Embryonic facial prominence (tissue), 1 donor: ENCODE results near the gene SDF2L1.
"Not testable (repeated sequence)": the region's sequence is repeated elsewhere in the genome, so short reads cannot be mapped to it uniquely, and the experiment has no call there.

ENCODE experiments used
- DNase-seq: peaks from one replicate; pipeline ENCODE4 v3.0.0-alpha.2; 2016; ENCODE audit errors: extremely low spot score

The SDF2L1 gene

GRCh38 chr22:21661991-21662390 is 19.9 kb downstream of the SDF2L1 start:
- DNase-seq, result no peak

- DNase-seq, result no peak
These were observed 21.6 kb downstream of the SDF2L1 start for GRCh38 chr22:21663738-21664137.

- DNase-seq, result no peak
These were observed 23.1 kb downstream of the SDF2L1 start for GRCh38 chr22:21665047-21665851.

- no peak for DNase-seq
These were observed 24.7 kb downstream of the SDF2L1 start for GRCh38 chr22:21666786-21667185.

GRCh38 chr22:21669026-21669425 is 26.9 kb downstream of the SDF2L1 start:
- no peak for DNase-seq

DNA sequence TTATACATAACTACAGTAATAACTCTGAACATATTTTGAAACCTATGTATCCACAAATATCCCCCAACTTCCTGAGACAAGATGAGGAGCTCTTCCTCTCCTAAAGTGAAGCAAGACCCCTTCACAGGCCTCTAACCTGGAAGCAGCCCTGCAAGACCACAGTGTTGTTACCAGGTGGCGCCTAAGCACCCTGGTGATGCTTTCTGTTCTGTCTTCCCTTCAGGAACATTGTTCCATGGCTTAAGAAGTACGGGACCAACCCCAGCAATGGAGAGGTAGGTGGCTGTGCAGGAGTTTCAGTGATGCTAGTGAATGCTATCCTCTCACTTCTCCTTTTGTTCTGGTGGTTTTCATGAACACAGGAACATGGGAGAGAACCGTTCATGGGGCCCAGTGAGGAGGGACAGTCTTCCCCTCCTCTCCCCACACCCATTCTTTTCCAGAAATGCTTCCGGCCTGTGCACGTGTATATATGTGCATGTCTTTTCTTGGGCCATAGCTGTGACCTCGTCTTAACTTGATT is 30.1 kb downstream of the SDF2L1 start:
- DNase-seq, result no peak

DNA sequence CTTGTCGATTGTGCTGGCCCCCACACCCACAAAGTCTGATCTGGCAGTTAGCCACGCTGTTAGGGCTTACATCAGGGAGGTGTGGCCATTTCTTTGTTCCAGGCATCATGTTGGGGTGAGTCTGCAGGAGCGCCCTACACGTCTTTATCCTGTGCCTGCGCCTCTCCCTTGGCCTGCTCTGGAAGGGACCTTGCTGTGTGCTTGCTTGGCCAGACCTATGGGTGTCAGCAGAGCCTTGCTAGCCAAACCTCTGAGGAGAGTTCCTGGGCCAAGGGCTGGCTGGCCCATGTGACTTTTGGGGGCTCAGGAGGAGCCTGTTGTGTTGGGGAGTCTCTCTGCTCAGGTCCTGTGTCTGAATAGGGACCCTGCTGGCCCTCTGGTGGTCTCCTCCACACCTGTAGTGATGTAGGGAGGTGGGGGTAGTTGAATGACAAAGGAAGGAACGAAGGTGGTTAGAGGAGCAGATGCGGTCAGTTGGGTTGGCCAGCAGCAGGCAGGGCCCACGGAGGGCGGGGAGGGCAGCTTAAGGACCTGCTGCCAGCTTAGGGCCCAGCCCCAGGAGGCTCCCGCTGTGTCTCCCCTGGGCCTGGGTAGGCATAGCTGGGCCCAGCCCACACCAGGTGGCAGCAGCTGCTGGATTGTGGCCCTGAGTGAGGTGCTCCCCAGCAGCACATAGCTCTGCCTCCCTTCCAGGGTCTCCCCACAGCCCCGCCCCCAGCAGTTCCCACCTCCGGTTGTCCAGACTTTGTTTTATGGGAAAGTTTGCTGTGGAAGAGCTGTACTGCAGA is 31.6 kb downstream of the SDF2L1 start:
- no peak for DNase-seq

- no peak for DNase-seq
These were observed 32.6 kb downstream of the SDF2L1 start for GRCh38 chr22:21674638-21675245.

- DNase-seq, result no peak
These were observed 35.7 kb downstream of the SDF2L1 start for GRCh38 chr22:21677606-21678443.

DNA sequence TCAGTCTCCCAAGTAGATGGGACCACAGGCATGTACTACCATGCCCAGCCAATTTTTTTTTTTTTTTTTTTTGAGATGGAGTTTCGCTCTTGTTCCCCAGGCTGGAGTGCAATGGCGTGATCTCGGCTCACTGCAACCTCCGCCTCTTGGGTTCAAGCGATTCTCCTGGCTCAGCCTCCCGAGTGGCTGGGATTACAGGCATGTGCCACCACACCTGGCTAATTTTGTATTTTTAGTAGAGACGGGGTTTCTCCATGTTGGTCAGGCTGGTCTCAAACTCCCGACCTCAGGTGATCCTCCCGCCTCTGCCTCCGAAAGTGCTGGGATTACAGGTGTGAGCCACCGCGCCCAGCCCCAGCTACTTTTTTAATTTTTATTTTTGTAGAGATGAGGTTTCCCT is 36.7 kb downstream of the SDF2L1 start:
- not testable (repeated sequence) for DNase-seq

- DNase-seq, result no peak
These were observed 37.3 kb downstream of the SDF2L1 start for GRCh38 chr22:21679383-21679782.

DNA sequence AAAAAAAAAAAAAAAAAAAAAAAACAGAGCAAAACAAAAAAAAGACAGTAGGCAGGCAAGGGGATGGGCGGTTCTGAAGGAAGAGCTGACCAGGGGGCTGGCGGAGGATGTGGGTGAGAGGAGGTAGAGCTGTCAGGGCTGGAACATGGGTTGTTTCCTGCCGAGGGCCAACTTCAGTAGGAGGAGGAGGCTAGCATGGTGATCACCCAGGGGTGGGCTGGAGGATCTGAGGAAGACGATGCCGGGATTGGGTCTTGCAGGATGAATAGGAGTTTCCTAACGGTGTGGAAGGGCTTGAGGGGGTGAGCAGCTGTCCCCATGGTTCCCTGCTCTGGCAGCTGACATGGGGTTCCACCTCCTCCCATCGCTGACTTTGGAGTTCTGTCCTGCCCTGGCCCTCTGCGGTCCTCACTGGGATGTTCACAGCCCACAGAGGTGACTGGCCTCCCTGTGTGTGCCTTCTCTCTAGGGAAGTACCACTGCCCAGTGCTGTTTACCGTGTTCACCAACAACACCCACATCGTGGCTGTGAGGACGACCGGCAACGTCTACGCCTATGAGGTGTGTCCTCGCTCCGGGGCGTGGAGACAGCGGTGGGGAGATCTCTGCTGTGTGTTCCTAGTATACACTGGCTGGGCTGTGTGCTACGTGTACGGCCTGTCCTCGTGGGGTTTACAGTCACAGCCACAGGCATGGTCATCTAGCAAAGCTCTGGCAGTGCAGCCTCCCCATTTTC is 38.9 kb downstream of the SDF2L1 start:
- no peak for DNase-seq

GRCh38 chr22:21681566-21682370 is 39.7 kb downstream of the SDF2L1 start:
- no peak for DNase-seq

DNA sequence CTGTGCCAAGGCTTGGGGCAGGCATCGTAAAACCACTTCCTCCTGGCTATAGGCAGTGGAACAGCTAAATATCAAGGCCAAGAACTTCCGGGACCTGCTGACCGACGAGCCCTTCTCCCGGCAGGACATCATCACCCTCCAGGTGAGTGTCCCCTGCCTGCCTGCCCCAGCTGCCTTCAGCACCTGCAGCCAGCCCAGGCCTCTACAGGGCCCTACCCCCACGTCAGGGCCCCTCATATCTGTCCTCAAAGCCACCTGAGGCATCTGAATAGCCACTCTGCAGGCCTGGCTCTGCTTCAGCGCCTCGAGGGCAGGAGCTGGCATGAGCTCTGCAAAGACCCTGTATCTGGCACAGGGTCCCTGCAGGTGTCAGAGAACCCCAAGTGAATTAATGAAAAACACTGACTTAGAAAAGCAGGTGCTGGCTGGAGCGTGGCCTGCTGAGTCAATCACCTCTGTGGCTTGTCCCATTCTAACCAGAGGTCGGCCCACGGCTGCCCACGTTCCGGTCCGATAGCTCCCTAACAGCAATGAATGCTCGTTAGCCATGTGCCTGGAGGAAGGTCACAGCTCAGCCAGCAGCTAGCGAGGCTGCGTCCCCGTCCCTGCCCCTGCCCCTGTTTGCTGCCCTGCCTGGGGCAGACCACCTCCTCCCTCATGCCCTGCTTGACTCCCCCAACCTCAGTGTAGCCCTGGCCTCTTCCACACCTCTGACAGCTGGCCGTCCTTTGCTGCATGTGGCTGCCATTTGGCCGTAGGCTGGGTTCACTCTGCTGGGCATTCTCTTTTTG is 40.5 kb downstream of the SDF2L1 start:
- no peak for DNase-seq

GRCh38 chr22:21683401-21683811 is 41.3 kb downstream of the SDF2L1 start:
- no peak for DNase-seq

DNA sequence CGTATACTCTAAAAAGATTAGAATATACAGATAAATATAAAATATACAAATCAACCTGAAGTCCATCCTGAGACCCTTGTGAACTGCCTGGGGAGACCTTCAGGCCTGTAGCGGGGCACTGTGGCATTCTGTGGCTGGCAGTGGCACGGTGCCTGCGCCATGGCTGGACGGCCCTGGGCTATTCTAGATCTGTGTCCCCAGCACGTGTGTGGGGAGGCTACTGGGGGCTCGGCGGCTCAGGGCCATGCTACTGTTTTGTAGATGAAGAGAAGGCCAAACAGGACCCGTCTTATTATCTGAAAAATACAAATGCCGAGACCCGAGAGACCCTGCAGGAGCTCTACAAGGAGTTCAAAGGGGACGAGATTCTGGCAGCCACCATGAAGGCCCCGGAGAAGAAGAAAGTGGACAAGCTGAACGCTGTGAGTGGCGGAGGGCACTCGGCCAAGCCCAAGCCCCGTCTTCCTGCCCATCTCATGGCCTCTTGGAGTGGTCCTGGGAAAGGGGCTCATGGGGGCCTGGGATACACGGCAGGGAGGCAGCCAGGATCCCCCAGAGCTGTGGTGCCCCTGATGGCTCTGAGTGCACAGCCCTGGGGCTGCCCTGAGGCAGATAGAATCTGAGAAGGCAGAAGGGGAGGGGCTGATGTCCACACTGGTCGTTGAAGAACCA is 42.5 kb downstream of the SDF2L1 start:
- no peak for DNase-seq

DNA sequence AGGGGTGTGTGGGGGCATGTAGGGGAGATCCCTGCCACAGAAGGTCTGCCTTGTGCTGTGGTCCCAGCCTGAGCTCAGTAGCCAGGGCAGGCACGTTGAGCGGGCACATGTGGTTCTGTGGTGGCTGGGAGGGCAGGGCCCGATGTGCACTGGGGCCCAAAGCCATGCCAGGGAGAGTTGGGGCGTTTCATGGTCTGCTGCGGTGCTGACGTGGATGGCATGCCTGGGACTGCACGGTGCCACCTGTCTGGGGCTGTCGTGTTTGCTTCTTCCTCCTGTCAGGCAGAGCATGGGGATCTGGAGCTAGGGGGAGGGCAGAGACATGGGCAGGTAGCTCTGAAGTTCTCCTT is 43.0 kb downstream of the SDF2L1 start:
- no peak for DNase-seq

GRCh38 chr22:21686193-21686608 is 44.1 kb downstream of the SDF2L1 start:
- DNase-seq, result no peak
